LHCN-M2 (cell line): ENCODE data around the gene H2AZ2. TPM values are rescaled to one million over a fixed set of nuclear protein-coding genes. Genes with fewer than 3 reads are reported as not detected.
"Not testable (repeated sequence)": the region's sequence is repeated elsewhere in the genome, so short reads cannot be mapped to it uniquely, and the experiment has no call there.

Experiments used
- DNase-seq: peaks from one replicate; pipeline ENCODE4 v3.0.0-alpha.2; 2012; ENCODE audit warnings: low read depth
- total RNA-seq: library from RNA; depleted of rRNA; stranded (reverse); fragments of >200 nt; gene quantifications from 2 replicates; pipeline ENCODE4 v1.2.3, GENCODE V29; 2014; rRNA removed

The H2AZ2 gene
- total RNA-seq, 1 experiment from 2014 or later: 479 TPM

- no peak for DNase-seq
These were observed 60.8 kb downstream of the H2AZ2 start for GRCh38 chr7:44787041-44787440.

- not testable (repeated sequence) for DNase-seq
These were observed 62.7 kb downstream of the H2AZ2 start for GRCh38 chr7:44785218-44785617.

GRCh38 chr7:44784364-44784763, 63.5 kb downstream of the H2AZ2 start:
- no peak for DNase-seq

- no peak for DNase-seq
These were observed 64.5 kb downstream of the H2AZ2 start for GRCh38 chr7:44783407-44783806.

GRCh38 chr7:44782460-44782859, 65.4 kb downstream of the H2AZ2 start:
- DNase-seq: no peak

Other genes starting within 250 kb of the H2AZ2 start
- gene OGDH, start 241.5 kb downstream of the H2AZ2 start, total RNA-seq: 99.8 and 104 TPM in 2 replicates
- gene ZMIZ2, start 99.2 kb downstream of the H2AZ2 start, total RNA-seq: 25.0 and 26.7 TPM in 2 replicates
- 5,716 and 6,248 TPM in 2 replicates for gene PPIA, start 51.4 kb downstream of the H2AZ2 start, total RNA-seq
- 41.9 and 62.3 TPM in 2 replicates for gene PURB, start 37.4 kb upstream of the H2AZ2 start, total RNA-seq
- gene MYO1G, start 130.9 kb upstream of the H2AZ2 start, total RNA-seq: not detected in 2 replicates
- gene CCM2, start 152.1 kb upstream of the H2AZ2 start, total RNA-seq: 117 and 126 TPM in 2 replicates
- gene NACAD, start 240.9 kb upstream of the H2AZ2 start, total RNA-seq: 2.6 and 2.9 TPM in 2 replicates